SU-DHL-6 (cell line): Measurements from ENCODE around the gene FHL1.

Experiments
- H2AFZ ChIP-seq: fragments of 200-600 bp; sonication (generic); 2 replicates; pipeline ENCODE4 v1.6.1; 2014; ENCODE audit warnings: low read depth, mild to moderate bottlenecking, moderate library complexity, mixed read lengths, antibody characterized with exemption, low read length; ENCODE audit not compliant: severe bottlenecking
- H3F3A ChIP-seq: fragments of 200-600 bp; shearing (Covaris generic); 2 replicates; pipeline ENCODE4 v1.6.0; 2016; ENCODE audit warnings: antibody characterized with exemption, mild to moderate bottlenecking; ENCODE audit not compliant: insufficient read depth
- H3K27ac ChIP-seq: fragments of 200-600 bp; sonication (generic); 2 replicates; pipeline ENCODE4 v1.5.1; 2016; ENCODE audit warnings: low read depth, mild to moderate bottlenecking, low read length, moderate library complexity, mixed read lengths
- H3K27me3 ChIP-seq: fragments of 200-600 bp; sonication (generic), shearing (Covaris generic); 2 replicates; pipeline ENCODE4 v1.6.0; 2014; ENCODE audit warnings: mild to moderate bottlenecking, low read length
- H3K36me3 ChIP-seq: fragments of 200-600 bp; sonication (generic); 2 replicates; pipeline ENCODE4 v1.6.1; 2014; ENCODE audit warnings: mild to moderate bottlenecking, low read length, mixed read lengths
- H3K4me2 ChIP-seq: fragments of 300-600, 200-600 bp; shearing (Covaris generic), sonication (generic); 2 replicates; pipeline ENCODE4 v1.6.0; 2014; ENCODE audit warnings: low read length, low read depth, mild to moderate bottlenecking; ENCODE audit not compliant: poor library complexity, severe bottlenecking
- H3K4me3 ChIP-seq: fragments of 200-600 bp; sonication (generic); 2 replicates; pipeline ENCODE4 v1.5.1; 2014; ENCODE audit warnings: antibody characterized with exemption, low read length, mild to moderate bottlenecking, mixed read lengths; ENCODE audit not compliant: insufficient read depth, poor library complexity, severe bottlenecking
- H3K79me2 ChIP-seq: fragments of 200-600 bp; sonication (generic); 2 replicates; pipeline ENCODE4 v1.6.1; 2014; ENCODE audit warnings: mild to moderate bottlenecking, low read length, moderate library complexity; ENCODE audit not compliant: insufficient read depth
- H3K9ac ChIP-seq: fragments of 200-600 bp; sonication (generic); 2 replicates; pipeline ENCODE4 v1.7.0; 2014; ENCODE audit warnings: mild to moderate bottlenecking, low read length
- H3K9me2 ChIP-seq: fragments of 200-600 bp; sonication (generic); replicated peaks from 2 replicates; pipeline ENCODE4 v1.6.1; 2014; ENCODE audit warnings: low read length; ENCODE audit not compliant: insufficient read depth
- H3K9me3 ChIP-seq: fragments of 200-600 bp; sonication (generic); 2 replicates; pipeline ENCODE4 v1.6.1; 2014; ENCODE audit warnings: low read length, mixed read lengths; ENCODE audit not compliant: insufficient read depth
- H4K20me1 ChIP-seq: fragments of 200-600 bp; sonication (generic); 2 replicates; pipeline ENCODE4 v1.6.1; 2014; ENCODE audit warnings: low read depth, mild to moderate bottlenecking, antibody characterized with exemption, low read length, moderate library complexity, mixed read lengths
- EZH2phosphoT487 ChIP-seq: fragments of 200-600 bp; sonication (generic), shearing (Covaris generic); conservative IDR thresholded peaks from 2 replicates; pipeline ENCODE4 v1.6.1; 2018; ENCODE audit warnings: mild to moderate bottlenecking, antibody characterized with exemption, low read length, moderate library complexity, mixed read lengths
- TF ChIP-seq, protein P1 (sequence below): fragments of 200-600 bp; sonication (generic); IDR thresholded peaks from one replicate; pipeline ENCODE4 v1.5.1; 2017; ENCODE audit warnings: antibody characterized with exemption, mild to moderate bottlenecking, low read length, moderate library complexity; ENCODE audit not compliant: insufficient read depth, poor library complexity, severe bottlenecking

FHL1 gene

DNA sequence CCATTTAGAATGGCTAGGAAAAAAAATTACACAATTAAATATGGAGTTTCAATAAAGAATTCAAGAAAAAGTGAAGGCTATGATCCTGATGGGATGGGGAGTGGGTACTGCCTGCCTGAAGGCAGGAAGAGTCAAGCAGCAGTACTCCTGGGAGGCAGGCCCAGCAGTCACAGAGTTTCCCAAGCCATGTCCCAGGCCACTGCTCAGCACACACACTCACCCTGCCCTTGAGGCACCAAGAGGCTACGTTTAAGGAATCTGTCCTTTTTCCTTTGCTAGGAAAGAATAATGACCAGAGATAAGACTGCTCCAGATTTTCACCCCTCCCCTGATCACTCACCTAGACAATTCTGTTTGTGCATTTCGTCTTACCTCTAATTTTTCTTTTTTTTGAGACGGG lies 73.6 kb downstream of the FHL1 start:
- H3K4me2 ChIP-seq: no peak overlapping the region
- H3K4me3 ChIP-seq: no peak overlapping the region
- no peaks in the 10 kb centered on the region for H3K27me3 ChIP-seq
- no peaks in the 10 kb centered on the region for H3K9me3 ChIP-seq
- TF ChIP-seq EZH2phosphoT487: no peak
- TF ChIP-seq, protein P1, sequence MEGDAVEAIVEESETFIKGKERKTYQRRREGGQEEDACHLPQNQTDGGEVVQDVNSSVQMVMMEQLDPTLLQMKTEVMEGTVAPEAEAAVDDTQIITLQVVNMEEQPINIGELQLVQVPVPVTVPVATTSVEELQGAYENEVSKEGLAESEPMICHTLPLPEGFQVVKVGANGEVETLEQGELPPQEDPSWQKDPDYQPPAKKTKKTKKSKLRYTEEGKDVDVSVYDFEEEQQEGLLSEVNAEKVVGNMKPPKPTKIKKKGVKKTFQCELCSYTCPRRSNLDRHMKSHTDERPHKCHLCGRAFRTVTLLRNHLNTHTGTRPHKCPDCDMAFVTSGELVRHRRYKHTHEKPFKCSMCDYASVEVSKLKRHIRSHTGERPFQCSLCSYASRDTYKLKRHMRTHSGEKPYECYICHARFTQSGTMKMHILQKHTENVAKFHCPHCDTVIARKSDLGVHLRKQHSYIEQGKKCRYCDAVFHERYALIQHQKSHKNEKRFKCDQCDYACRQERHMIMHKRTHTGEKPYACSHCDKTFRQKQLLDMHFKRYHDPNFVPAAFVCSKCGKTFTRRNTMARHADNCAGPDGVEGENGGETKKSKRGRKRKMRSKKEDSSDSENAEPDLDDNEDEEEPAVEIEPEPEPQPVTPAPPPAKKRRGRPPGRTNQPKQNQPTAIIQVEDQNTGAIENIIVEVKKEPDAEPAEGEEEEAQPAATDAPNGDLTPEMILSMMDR: no peak
- no peak overlapping the region for H3K27ac ChIP-seq
- H2AFZ ChIP-seq: no peak overlapping the region
- H3K9me2 ChIP-seq: no peaks in the 10 kb centered on the region
- no peak overlapping the region for H3K9ac ChIP-seq
- H4K20me1 ChIP-seq: no peaks in the 10 kb centered on the region
- no peaks in the 10 kb centered on the region for H3F3A ChIP-seq
- H3K36me3 ChIP-seq: no peaks in the 10 kb centered on the region
- H3K79me2 ChIP-seq: no peaks in the 10 kb centered on the region

DNA sequence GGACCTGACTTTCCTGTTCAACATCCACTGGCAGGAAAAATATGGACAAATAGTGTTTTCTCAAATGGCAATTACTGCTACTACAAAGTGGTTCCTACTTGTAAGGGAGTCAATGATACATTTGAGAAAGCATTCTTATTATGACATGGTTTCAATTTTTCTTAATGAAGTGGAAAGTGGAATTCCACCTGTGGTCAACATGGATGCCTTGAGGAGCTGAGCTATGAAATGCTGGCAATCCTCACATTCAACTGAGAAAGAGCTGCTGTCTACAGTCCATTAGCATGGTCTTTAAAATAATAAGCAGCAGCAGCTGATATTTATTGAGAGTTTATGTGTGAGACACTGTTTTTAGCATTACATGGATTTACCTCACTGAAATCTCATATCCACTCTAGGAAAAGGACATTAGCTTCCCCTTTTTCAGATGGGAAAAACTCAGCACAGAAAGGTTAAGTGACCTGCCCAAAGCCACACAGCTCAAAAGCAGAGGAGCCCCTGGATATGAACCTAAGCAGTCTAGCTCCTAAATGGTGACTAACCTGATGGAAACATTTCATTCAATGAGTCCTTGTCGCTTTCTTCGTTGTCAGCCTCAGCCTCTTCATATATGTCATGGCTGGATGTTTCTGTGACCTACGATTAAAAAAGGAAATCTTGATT lies 74.6 kb downstream of the FHL1 start:
- Histone ChIP-seq H3K79me2 (no peaks in the 10 kb centered on the region), H3K4me3 (no peak overlapping the region), H3K4me2 (no peak overlapping the region), H3K36me3 (no peaks in the 10 kb centered on the region), H2AFZ (no peak overlapping the region), H3F3A (no peaks in the 10 kb centered on the region), H3K9me3 (no peaks in the 10 kb centered on the region), H3K27me3 (no peaks in the 10 kb centered on the region), H3K27ac (no peak overlapping the region), H3K9me2 (no peaks in the 10 kb centered on the region), H4K20me1 (no peaks in the 10 kb centered on the region), H3K9ac (no peak overlapping the region)
- no peak for TF ChIP-seq EZH2phosphoT487
- TF ChIP-seq, protein P1: no peak

DNA sequence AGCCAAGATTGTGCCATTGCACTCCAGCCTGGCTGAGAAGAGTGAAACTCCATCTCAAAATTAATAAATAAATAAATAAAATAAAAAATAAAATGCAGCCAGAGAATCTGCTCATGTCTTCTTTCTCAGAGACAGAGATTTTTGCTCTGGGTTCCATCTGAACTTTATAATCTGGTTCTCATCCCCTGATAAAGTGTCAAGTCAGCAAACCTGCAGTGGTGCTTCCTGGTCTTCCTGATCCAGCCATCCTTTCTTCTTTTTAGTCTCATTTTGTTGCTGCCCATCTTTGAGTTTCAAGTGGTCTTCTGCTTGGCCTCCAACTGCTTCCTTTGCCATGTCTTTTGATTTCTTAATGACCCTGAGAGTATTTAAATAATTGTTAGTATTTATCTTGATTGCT lies 79.7 kb downstream of the FHL1 start:
- H3K4me3 ChIP-seq: no peak overlapping the region
- H2AFZ ChIP-seq: no peak overlapping the region
- TF ChIP-seq EZH2phosphoT487: no peak
- TF ChIP-seq, protein P1: no peak
- no peaks in the 10 kb centered on the region for H3F3A ChIP-seq
- no peaks in the 10 kb centered on the region for H3K36me3 ChIP-seq
- no peak overlapping the region for H3K4me2 ChIP-seq
- no peak overlapping the region for H3K27ac ChIP-seq
- H3K27me3 ChIP-seq: no peaks in the 10 kb centered on the region
- no peaks in the 10 kb centered on the region for H4K20me1 ChIP-seq
- H3K9me2 ChIP-seq: no peaks in the 10 kb centered on the region
- no peak overlapping the region for H3K9ac ChIP-seq
- H3K9me3 ChIP-seq: no peaks in the 10 kb centered on the region
- H3K79me2 ChIP-seq: no peaks in the 10 kb centered on the region
